Mucosa of descending colon (tissue), 3 donors: Measurements from ENCODE around the gene MFSD11. TPM values are rescaled to one million over a fixed set of nuclear protein-coding genes. Genes with fewer than 3 reads are reported as not detected.
A peak's percentile ranks its signal among the peaks of the same experiment; 100 is the strongest.

Experiments
- ATAC-seq: fragments of 200-7000 bp; cut with Tn5 transposase; one replicate; pipeline ENCODE4 v1.9.1; 2020; ENCODE audit warnings: mild to moderate bottlenecking, moderate library complexity
- DNase-seq, 3 donors: peaks; one replicate each; pipeline ENCODE4 v3.0.0-alpha.2; 2020
- H3K36me3 ChIP-seq: fragments of 200-600 bp; one replicate; pipeline ENCODE4 v1.8.0; 2021; ENCODE audit warnings: low read depth, mild to moderate bottlenecking
- H3K4me1 ChIP-seq: fragments of 200-600 bp; one replicate; pipeline ENCODE4 v1.8.0; 2021; ENCODE audit warnings: low read depth, mild to moderate bottlenecking
- H3K4me3 ChIP-seq: fragments of 200-600 bp; one replicate; pipeline ENCODE4 v1.8.0; 2021; ENCODE audit warnings: mild to moderate bottlenecking
- H3K9me3 ChIP-seq: fragments of 200-600 bp; one replicate; pipeline ENCODE4 v1.8.0; 2021; ENCODE audit warnings: mild to moderate bottlenecking
- intact Hi-C, 2 donors: fragments of 100-400 bp; cut with DNase I in 1 of 2; cut with micrococcal nuclease in 1 of 2; formaldehyde crosslinking; loops; one replicate each; pipeline versions ENCODE4 v1.11.0 to v1.11.1; 2022; cut with DNase I, micrococcal nuclease
- total RNA-seq, 3 donors: library from RNA; stranded (reverse); fragmentation: NEBNext Ultra II Directional in 2 of 3; extraction: Animal tissue kit (Norgen Biotek cat#: 25700) in 2 of 3; gene quantifications; one replicate each; pipeline versions ENCODE4 v1.2.1 to v1.2.4, GENCODE V29; 2021 to 2023
- TF ChIP-seq, protein P1 (sequence below): fragments of 200-600 bp; IDR thresholded peaks from one replicate; pipeline ENCODE4 v1.8.0; 2022; ENCODE audit warnings: antibody characterized with exemption, mild to moderate bottlenecking
- donor health status: DM: no; HTN: no; CAD: no; lungs with moderate emphysema.
- donor health status: DM: no; HTN: no; CAD: no.
- donor health status: DM: no; HTN: yes; CAD: no.

Gene MFSD11
- total RNA-seq, 3 donors from 2014 or later, result 31.2 to 38.2 (median 33.2) TPM

- no peaks in the 10 kb centered on the region for H3K9me3 ChIP-seq
- H3K4me1 ChIP-seq, result no peaks in the 10 kb centered on the region
- H3K36me3 ChIP-seq, result no peaks in the 10 kb centered on the region
- ATAC-seq, result peak; percentile 67
- TF ChIP-seq, protein P1, sequence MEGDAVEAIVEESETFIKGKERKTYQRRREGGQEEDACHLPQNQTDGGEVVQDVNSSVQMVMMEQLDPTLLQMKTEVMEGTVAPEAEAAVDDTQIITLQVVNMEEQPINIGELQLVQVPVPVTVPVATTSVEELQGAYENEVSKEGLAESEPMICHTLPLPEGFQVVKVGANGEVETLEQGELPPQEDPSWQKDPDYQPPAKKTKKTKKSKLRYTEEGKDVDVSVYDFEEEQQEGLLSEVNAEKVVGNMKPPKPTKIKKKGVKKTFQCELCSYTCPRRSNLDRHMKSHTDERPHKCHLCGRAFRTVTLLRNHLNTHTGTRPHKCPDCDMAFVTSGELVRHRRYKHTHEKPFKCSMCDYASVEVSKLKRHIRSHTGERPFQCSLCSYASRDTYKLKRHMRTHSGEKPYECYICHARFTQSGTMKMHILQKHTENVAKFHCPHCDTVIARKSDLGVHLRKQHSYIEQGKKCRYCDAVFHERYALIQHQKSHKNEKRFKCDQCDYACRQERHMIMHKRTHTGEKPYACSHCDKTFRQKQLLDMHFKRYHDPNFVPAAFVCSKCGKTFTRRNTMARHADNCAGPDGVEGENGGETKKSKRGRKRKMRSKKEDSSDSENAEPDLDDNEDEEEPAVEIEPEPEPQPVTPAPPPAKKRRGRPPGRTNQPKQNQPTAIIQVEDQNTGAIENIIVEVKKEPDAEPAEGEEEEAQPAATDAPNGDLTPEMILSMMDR, result no peak
- intact Hi-C loops, result no loop called here
- DNase-seq, result peak in 1 of 3 donors; percentile 59
- no peak overlapping the region for H3K4me3 ChIP-seq
These were observed 37.1 kb upstream of the MFSD11 start for GRCh38 chr17:76700617-76701470.

DNA sequence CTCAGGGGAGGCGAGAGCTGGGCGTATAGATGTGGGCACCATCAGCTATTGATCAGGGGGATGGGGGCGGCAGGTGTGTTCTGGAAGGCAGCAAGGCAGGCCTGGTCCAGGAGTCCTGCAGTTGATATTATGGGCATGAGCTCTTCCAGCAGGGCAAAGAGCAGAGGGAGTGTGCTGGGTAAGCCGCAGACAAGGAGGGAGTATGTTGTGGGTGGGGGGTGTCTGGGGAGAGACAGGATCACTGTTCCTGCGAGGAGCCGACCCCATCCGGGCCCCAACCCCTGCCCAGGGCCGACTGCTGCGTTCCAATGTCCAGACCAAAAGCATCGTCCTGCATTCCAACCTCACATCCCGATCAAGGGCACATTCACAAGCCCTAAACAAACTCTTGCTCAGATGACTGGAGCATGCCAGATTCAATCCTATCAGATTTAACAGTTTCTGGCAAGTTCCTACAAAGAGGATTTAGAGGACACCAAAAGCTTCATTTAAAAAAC lies 36.4 kb upstream of the MFSD11 start:
- Histone ChIP-seq H3K4me1 (no peaks in the 10 kb centered on the region), H3K36me3 (no peaks in the 10 kb centered on the region), H3K9me3 (no peaks in the 10 kb centered on the region), H3K4me3 (no peak overlapping the region)
- intact Hi-C loops, result no loop called here
- DNase-seq, result peak in 1 of 3 donors; percentile 36
- ATAC-seq, result no peak
- TF ChIP-seq, protein P1, result no peak

GRCh38 chr17:76702076-76702475 lies 35.8 kb upstream of the MFSD11 start:
- Histone ChIP-seq H3K9me3 (no peaks in the 10 kb centered on the region), H3K36me3 (no peaks in the 10 kb centered on the region), H3K4me3 (no peak overlapping the region), H3K4me1 (no peaks in the 10 kb centered on the region)
- no peak for ATAC-seq
- intact Hi-C loops, result no loop called here
- peak in 1 of 3 donors; percentile 1 for DNase-seq
- TF ChIP-seq, protein P1, result no peak

DNA sequence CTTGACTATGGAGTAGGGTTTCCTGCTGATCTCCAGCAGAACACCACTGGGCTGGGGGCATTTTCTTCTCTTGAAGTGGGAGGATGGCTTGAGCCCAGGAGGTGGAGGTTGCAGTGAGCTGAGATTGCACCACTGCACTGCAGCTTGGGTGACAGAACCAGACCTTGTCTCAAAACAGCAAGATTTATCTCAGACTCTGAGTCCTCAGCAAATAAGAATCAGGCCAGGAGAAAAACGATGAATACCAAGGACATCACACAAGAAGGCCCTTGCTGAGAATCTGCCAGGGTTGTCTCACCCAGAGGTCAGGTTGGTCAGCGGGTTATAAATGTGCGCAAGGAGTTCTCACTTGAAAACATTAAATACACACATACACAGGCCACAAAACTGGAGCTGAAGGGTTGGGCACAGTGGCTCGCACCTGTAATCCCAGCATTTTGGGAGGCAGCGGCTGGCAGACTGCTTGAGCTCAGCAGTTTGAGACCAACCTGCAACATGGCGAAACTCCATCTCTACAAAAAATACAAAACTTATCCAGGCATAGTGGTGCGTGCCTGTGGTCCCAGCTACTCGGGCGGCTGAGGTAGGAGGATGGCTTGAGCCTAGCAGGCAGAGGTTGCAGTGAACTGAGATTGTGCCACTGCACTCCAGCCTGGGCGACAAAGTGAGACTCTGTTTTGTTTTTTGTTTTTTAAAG lies 34.8 kb upstream of the MFSD11 start:
- TF ChIP-seq, protein P1, result no peak
- DNase-seq (peak in 1 of 3 donors; percentile 24), ATAC-seq (no peak)
- Histone ChIP-seq H3K4me1 (no peaks in the 10 kb centered on the region), H3K36me3 (no peaks in the 10 kb centered on the region), H3K9me3 (no peaks in the 10 kb centered on the region), H3K4me3 (no peak overlapping the region)
- intact Hi-C loops, result no loop called here

GRCh38 chr17:76704805-76705204 lies 33.1 kb upstream of the MFSD11 start:
- Histone ChIP-seq H3K4me1 (no peaks in the 10 kb centered on the region), H3K36me3 (no peaks in the 10 kb centered on the region), H3K9me3 (no peaks in the 10 kb centered on the region), H3K4me3 (no peak overlapping the region)
- TF ChIP-seq, protein P1, result no peak
- intact Hi-C loops, result no loop called here
- DNase-seq, result no peak
- no peak for ATAC-seq
